GM23338 (cell line): ENCODE data around the gene KLHDC8B. TPM values are rescaled to one million over a fixed set of nuclear protein-coding genes. Genes with fewer than 3 reads are reported as not detected.
"Not testable (repeated sequence)": the region's sequence is repeated elsewhere in the genome, so short reads cannot be mapped to it uniquely, and the experiment has no call there.

Experiments used
- ATAC-seq: fragments of 200-7000 bp; cut with Tn5 transposase; 3 replicates; pipeline ENCODE4 v1.9.1; 2020
- DNase-seq: peaks from one replicate; pipeline ENCODE4 v3.0.0-alpha.2; 2015; ENCODE audit warnings: low spot score
- H2AFZ ChIP-seq: fragments of 200-600 bp; sonication (generic); 2 replicates; pipeline ENCODE4 v1.8.0; 2016; ENCODE audit warnings: antibody characterized with exemption, mild to moderate bottlenecking, moderate library complexity
- H3F3A ChIP-seq: fragments of 200-600 bp; sonication (generic); replicated peaks from 2 replicates; pipeline ENCODE4 v1.8.0; 2017; ENCODE audit warnings: antibody characterized with exemption, mixed run types, low read depth
- H3K27ac ChIP-seq: fragments of 200-600 bp; sonication (generic); 2 replicates; pipeline ENCODE4 v1.6.1; 2016; ENCODE audit warnings: low read depth
- H3K27me3 ChIP-seq: fragments of 200-600 bp; sonication (generic); 2 replicates; pipeline ENCODE4 v1.8.0; 2016; ENCODE audit warnings: mild to moderate bottlenecking, mixed run types, moderate library complexity; ENCODE audit not compliant: insufficient read depth
- H3K36me3 ChIP-seq: fragments of 200-600 bp; sonication (generic); 2 replicates; pipeline ENCODE4 v1.8.0; 2016; ENCODE audit warnings: mild to moderate bottlenecking; ENCODE audit not compliant: insufficient read depth
- H3K4me1 ChIP-seq: fragments of 200-600 bp; sonication (generic); 2 replicates; pipeline ENCODE4 v1.8.0; 2016; ENCODE audit warnings: mild to moderate bottlenecking, moderate library complexity; ENCODE audit not compliant: insufficient read depth
- H3K4me2 ChIP-seq: fragments of 200-600 bp; sonication (generic); 2 replicates; pipeline ENCODE4 v1.7.1; 2017; ENCODE audit warnings: mixed run types
- H3K4me3 ChIP-seq: fragments of 200-600 bp; sonication (generic); 2 replicates; pipeline ENCODE4 v1.6.1; 2016; ENCODE audit warnings: mixed run types
- H3K79me2 ChIP-seq: fragments of 200-600 bp; sonication (generic); replicated peaks from 2 replicates; pipeline ENCODE4 v1.8.0; 2017; ENCODE audit warnings: mild to moderate bottlenecking; ENCODE audit not compliant: insufficient read depth
- H3K9me2 ChIP-seq: fragments of 200-600 bp; sonication (generic); 2 replicates; pipeline ENCODE4 v1.8.0; 2017; ENCODE audit not compliant: insufficient read depth
- H4K20me1 ChIP-seq: fragments of 200-600 bp; sonication (generic); replicated peaks from 2 replicates; pipeline ENCODE4 v1.8.0; 2017; ENCODE audit warnings: mild to moderate bottlenecking; ENCODE audit not compliant: insufficient read depth
- H3K27ac Mint-ChIP-seq: 2 replicates; pipeline ENCODE4 v1.8.0; 2020; ENCODE audit warnings: inconsistent platforms, mild to moderate bottlenecking, moderate library complexity, mixed read lengths
- H3K27me3 Mint-ChIP-seq: 3 replicates; pipeline ENCODE4 v1.8.0; 2022; ENCODE audit warnings: low read depth, mild to moderate bottlenecking, moderate library complexity, mixed read lengths, inconsistent platforms; ENCODE audit not compliant: insufficient read depth, poor library complexity
- H3K36me3 Mint-ChIP-seq: 3 replicates; pipeline ENCODE4 v1.8.0; 2021; ENCODE audit warnings: low read depth, mild to moderate bottlenecking, inconsistent platforms, moderate library complexity, mixed read lengths
- H3K4me1 Mint-ChIP-seq: 3 replicates; pipeline ENCODE4 v1.8.0; 2020; ENCODE audit warnings: mild to moderate bottlenecking, inconsistent platforms, mixed read lengths
- H3K4me3 Mint-ChIP-seq: 3 replicates; pipeline ENCODE4 v1.8.0; 2021; ENCODE audit warnings: moderate library complexity, mild to moderate bottlenecking, inconsistent platforms, mixed read lengths
- H3K9me3 Mint-ChIP-seq: 3 replicates; pipeline ENCODE4 v1.8.0; 2020; ENCODE audit warnings: moderate library complexity, mild to moderate bottlenecking, inconsistent platforms, mixed read lengths
- CREB1 ChIP-seq: fragments of 250-450 bp; sonication (Bioruptor Pico); IDR thresholded peaks from 2 replicates; pipeline ENCODE4 v1.5.0; 2020; ENCODE audit warnings: low read depth, mild to moderate bottlenecking, moderate library complexity
- POLR2AphosphoS5 ChIP-seq: IDR thresholded peaks from 2 replicates; pipeline ENCODE4 v1.6.1; 2016; ENCODE audit warnings: antibody characterized with exemption, low read depth
- STAT1 ChIP-seq: IDR thresholded peaks from one replicate; pipeline ENCODE4 v1.6.1; 2016; ENCODE audit warnings: antibody characterized with exemption; ENCODE audit not compliant: unreplicated experiment
- ZNF114 ChIP-seq: fragments of 250-450 bp; sonication (Bioruptor Pico); IDR thresholded peaks from 2 replicates; pipeline ENCODE4 v1.5.0; 2020; ENCODE audit warnings: mild to moderate bottlenecking, moderate library complexity
- polyA plus RNA-seq: library from polyadenylated mRNA; unstranded; fragments of >200 nt; fragmentation: Nextera tagmentation; extraction: Ambion mirVana; gene quantifications from 2 replicates; pipeline ENCODE4 v1.2.1, GENCODE V29; 2016
- total RNA-seq: library from RNA; depleted of rRNA; stranded (reverse); fragments of >200 nt; shearing (Covaris generic); gene quantifications from 2 replicates; pipeline ENCODE4 v1.2.3, GENCODE V29; 2014
- TF ChIP-seq, protein P1 (sequence below): IDR thresholded peaks from one replicate; pipeline ENCODE4 v1.6.1; 2018; ENCODE audit warnings: antibody characterized with exemption; ENCODE audit not compliant: unreplicated experiment
- TF ChIP-seq, protein P2 (sequence below), 2 experiments: fragments of 200-600 bp in 1 of 2; sonication (generic) in 1 of 2; conservative IDR thresholded peaks; 2 replicates each; pipeline versions ENCODE4 v1.5.1 to v1.6.1; 2016 to 2017; ENCODE audit warnings: antibody characterized with exemption in 2 of 2, low read depth in 2 of 2, mild to moderate bottlenecking in 2 of 2, moderate library complexity in 1 of 2

KLHDC8B gene
- total and polyA plus RNA-seq, 2 experiments from 2014 or later: 4.7 to 11.1 TPM

GRCh38 chr3:49216687-49217086 is 45.3 kb downstream of the KLHDC8B start:
- H3K4me1 ChIP-seq, ATAC-seq, H3K27ac ChIP-seq, DNase-seq, H4K20me1 ChIP-seq, H3K36me3 ChIP-seq, H3K4me3 Mint-ChIP-seq, H3K4me1 Mint-ChIP-seq, H3K27me3 ChIP-seq, H3K27me3 Mint-ChIP-seq, H3F3A ChIP-seq, H3K9me2 ChIP-seq, H3K79me2 ChIP-seq, H3K4me3 ChIP-seq, H2AFZ ChIP-seq, H3K36me3 Mint-ChIP-seq, H3K27ac Mint-ChIP-seq, H3K4me2 ChIP-seq: not testable (repeated sequence)
- H3K9me3 Mint-ChIP-seq: peaks cover 63% of the 10 kb centered on the region

GRCh38 chr3:49217108-49217507 is 45.7 kb downstream of the KLHDC8B start:
- not testable (repeated sequence) for H3K4me1 Mint-ChIP-seq, ATAC-seq, H3K4me1 ChIP-seq, H3K27me3 Mint-ChIP-seq, H3K4me3 ChIP-seq, H3K79me2 ChIP-seq, DNase-seq, H3K36me3 ChIP-seq, H3K4me2 ChIP-seq, H3K4me3 Mint-ChIP-seq, H3K27me3 ChIP-seq, H3K27ac Mint-ChIP-seq, H2AFZ ChIP-seq, H3F3A ChIP-seq, H4K20me1 ChIP-seq, H3K9me2 ChIP-seq, H3K36me3 Mint-ChIP-seq, H3K27ac ChIP-seq
- peaks cover 64% of the 10 kb centered on the region for H3K9me3 Mint-ChIP-seq

DNA sequence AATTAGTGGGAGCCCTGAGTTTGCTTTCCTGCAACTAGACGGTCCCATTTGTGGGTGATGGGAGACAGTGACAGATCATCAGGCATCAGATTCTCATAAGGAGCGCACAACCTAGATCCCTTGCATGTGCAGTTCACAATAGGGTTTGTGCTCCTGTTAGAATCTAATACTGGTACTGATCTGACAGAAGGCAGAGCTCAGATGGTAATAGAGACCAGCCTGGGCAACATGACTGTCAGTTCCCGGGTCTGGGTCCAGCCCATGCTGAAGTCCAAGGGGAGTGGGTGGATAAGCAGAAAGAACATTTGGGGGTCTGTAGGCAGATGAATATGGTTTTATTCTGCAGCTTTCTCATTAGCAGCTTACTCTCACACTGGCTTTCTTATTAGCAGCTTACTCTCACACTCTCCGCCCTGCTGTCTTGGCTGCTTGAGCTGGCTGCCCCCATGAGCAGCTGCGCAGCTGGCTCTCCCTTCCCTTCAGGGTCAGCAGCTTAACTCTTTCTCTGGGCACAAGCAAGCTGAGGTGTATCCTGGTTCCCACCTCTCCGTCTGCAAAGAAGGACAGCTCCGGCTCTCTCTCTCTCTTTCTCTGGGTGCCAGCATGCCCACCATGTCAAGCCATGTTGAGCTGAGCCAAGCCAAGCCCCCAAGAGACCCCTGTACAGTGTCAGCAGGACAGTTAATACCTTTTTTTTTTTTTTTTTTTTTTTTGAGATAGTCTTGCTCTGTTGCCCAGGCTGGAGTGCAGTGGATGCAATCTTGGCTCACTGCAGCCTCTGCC is 46.5 kb downstream of the KLHDC8B start:
- no peak overlapping the region for H3K27ac Mint-ChIP-seq
- H3K9me3 Mint-ChIP-seq: peaks cover 60% of the 10 kb centered on the region
- H3K4me1 Mint-ChIP-seq: no peaks in the 10 kb centered on the region
- H3K27me3 ChIP-seq: no peaks in the 10 kb centered on the region
- H4K20me1 ChIP-seq: no peaks in the 10 kb centered on the region
- H3K4me2 ChIP-seq: no peak overlapping the region
- DNase-seq: no peak
- peaks cover 11% of the 10 kb centered on the region for H3K27me3 Mint-ChIP-seq
- H3K36me3 ChIP-seq: no peaks in the 10 kb centered on the region; the same call in 1 of the 2 replicates
- no peaks in the 10 kb centered on the region for H3F3A ChIP-seq
- H3K4me1 ChIP-seq: no peaks in the 10 kb centered on the region
- no peak overlapping the region for H3K27ac ChIP-seq
- no peak overlapping the region for H3K4me3 ChIP-seq
- no peaks in the 10 kb centered on the region for H3K9me2 ChIP-seq
- ATAC-seq: no peak
- H3K4me3 Mint-ChIP-seq: no peak overlapping the region
- no peaks in the 10 kb centered on the region for H3K79me2 ChIP-seq
- no peak overlapping the region for H2AFZ ChIP-seq
- peaks cover 9% of the 10 kb centered on the region for H3K36me3 Mint-ChIP-seq
- TF ChIP-seq, protein P1, sequence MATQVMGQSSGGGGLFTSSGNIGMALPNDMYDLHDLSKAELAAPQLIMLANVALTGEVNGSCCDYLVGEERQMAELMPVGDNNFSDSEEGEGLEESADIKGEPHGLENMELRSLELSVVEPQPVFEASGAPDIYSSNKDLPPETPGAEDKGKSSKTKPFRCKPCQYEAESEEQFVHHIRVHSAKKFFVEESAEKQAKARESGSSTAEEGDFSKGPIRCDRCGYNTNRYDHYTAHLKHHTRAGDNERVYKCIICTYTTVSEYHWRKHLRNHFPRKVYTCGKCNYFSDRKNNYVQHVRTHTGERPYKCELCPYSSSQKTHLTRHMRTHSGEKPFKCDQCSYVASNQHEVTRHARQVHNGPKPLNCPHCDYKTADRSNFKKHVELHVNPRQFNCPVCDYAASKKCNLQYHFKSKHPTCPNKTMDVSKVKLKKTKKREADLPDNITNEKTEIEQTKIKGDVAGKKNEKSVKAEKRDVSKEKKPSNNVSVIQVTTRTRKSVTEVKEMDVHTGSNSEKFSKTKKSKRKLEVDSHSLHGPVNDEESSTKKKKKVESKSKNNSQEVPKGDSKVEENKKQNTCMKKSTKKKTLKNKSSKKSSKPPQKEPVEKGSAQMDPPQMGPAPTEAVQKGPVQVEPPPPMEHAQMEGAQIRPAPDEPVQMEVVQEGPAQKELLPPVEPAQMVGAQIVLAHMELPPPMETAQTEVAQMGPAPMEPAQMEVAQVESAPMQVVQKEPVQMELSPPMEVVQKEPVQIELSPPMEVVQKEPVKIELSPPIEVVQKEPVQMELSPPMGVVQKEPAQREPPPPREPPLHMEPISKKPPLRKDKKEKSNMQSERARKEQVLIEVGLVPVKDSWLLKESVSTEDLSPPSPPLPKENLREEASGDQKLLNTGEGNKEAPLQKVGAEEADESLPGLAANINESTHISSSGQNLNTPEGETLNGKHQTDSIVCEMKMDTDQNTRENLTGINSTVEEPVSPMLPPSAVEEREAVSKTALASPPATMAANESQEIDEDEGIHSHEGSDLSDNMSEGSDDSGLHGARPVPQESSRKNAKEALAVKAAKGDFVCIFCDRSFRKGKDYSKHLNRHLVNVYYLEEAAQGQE: no peak
- TF ChIP-seq ZNF114 (CRISPR knock-in tag) (no peak), STAT1 (no peak), POLR2AphosphoS5 (no peak), CREB1 (no peak)
- TF ChIP-seq, protein P2, sequence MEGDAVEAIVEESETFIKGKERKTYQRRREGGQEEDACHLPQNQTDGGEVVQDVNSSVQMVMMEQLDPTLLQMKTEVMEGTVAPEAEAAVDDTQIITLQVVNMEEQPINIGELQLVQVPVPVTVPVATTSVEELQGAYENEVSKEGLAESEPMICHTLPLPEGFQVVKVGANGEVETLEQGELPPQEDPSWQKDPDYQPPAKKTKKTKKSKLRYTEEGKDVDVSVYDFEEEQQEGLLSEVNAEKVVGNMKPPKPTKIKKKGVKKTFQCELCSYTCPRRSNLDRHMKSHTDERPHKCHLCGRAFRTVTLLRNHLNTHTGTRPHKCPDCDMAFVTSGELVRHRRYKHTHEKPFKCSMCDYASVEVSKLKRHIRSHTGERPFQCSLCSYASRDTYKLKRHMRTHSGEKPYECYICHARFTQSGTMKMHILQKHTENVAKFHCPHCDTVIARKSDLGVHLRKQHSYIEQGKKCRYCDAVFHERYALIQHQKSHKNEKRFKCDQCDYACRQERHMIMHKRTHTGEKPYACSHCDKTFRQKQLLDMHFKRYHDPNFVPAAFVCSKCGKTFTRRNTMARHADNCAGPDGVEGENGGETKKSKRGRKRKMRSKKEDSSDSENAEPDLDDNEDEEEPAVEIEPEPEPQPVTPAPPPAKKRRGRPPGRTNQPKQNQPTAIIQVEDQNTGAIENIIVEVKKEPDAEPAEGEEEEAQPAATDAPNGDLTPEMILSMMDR (conservative IDR thresholded peaks at IDR 0.05; ENCODE audit: low read depth in 2 of 2): no peak
